ENCODE measurements around the gene AJM1. TPM values are rescaled to one million over a fixed set of nuclear protein-coding genes. Genes with fewer than 3 reads are reported as not detected.

AJM1 gene
- total RNA-seq, 2 donors from 2014 or later, result 3.6 to 10.1 TPM

DNA sequence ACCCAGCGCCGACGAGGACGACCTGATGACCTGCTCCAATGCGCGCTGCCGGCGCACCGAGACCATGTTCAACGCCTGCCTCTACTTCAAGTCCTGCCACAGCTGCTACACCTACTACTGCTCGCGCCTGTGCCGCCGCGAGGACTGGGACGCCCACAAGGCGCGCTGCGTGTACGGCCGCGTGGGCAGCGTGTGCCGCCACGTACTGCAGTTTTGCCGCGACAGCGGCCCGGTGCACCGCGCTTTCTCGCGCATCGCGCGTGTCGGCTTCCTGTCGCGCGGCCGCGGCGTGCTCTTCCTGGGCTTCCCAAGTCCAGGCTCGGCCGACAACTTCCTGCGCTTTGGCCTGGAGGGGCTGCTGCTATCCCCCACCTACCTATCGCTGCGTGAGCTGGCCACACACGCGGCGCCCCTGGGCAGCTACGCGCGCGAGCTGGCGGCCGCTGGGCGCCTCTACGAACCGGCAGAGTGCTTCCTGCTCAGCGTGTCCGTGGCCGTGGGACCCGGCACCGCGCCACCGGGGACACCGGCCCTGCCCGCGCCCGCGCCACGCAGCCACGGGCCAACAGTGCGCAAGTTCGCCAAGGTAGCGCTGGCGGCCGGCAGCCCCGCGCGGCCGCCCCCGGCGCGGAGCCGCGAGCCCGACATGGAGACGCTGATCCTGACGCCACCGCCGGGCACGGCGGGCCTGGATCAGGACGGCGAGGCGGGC lies 4.3 kb downstream of the AJM1 start:
- Histone ChIP-seq H3K4me1 (replicated peaks) (peaks cover 10% of the 10 kb centered on the region), H3K4me3 (peak overlapping the region in 1 of 2 donors; percentile 56), H3K27ac (no peak overlapping the region), H3K27me3 (replicated peaks; ENCODE audit: insufficient read depth) (no peaks in the 10 kb centered on the region), H3K36me3 (no peaks in the 10 kb centered on the region), H3K9me3 (no peaks in the 10 kb centered on the region)
- no peak for TF ChIP-seq POLR2A (IDR thresholded peaks at IDR 0.05)
- no peak for TF ChIP-seq POLR2AphosphoS5 (IDR thresholded peaks at IDR 0.05)
- TF ChIP-seq, protein P1, sequence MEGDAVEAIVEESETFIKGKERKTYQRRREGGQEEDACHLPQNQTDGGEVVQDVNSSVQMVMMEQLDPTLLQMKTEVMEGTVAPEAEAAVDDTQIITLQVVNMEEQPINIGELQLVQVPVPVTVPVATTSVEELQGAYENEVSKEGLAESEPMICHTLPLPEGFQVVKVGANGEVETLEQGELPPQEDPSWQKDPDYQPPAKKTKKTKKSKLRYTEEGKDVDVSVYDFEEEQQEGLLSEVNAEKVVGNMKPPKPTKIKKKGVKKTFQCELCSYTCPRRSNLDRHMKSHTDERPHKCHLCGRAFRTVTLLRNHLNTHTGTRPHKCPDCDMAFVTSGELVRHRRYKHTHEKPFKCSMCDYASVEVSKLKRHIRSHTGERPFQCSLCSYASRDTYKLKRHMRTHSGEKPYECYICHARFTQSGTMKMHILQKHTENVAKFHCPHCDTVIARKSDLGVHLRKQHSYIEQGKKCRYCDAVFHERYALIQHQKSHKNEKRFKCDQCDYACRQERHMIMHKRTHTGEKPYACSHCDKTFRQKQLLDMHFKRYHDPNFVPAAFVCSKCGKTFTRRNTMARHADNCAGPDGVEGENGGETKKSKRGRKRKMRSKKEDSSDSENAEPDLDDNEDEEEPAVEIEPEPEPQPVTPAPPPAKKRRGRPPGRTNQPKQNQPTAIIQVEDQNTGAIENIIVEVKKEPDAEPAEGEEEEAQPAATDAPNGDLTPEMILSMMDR (IDR thresholded peaks at IDR 0.05), result no peak
- WGBS, result 7% methylated on average over 41 of the region's 98 CpGs
- intact Hi-C loops (cut with DNase I), result loop anchor here (5.0 to 10.0 kb wide), 2 partner anchors 54 to 122 kb away; partner anchors contain the start of gene TMEM141
- no peak for DNase-seq (ENCODE audit: low spot score)

DNA sequence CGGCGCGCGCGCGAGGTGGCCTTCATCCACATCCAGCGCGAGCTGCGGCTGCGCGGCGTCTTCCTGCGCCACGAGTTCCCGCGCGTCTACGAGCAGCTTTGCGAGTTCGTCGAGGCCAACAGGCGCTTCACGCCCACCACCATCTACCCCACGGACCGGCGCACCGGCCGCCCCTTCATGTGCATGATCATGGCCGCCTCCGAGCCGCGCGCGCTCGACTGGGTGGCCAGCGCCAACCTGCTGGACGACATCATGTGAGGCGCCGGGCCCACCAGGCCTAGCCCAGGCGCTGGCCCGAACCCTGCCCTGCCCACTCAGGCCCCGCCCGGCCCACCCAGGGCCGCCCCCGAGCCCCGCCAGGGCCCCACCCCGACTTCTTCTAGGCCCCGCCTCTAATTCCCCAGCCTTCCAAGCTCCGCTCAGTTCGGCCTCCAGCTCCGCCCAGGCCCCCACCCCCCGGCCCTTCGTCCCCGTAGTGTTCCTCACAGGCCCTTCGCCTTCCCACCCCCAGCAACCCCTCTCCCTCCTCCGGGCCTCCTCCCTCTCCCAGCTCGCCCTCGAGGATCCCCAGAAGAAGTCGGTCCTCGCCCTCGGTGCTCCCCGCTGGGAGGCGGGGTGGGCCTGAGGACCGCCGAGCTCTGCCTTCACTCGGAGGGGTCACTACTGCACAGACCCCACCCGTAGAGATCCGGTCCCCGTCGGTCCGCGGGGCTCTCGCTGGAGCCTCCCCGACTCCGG lies 5.0 kb downstream of the AJM1 start:
- no peaks in the 10 kb centered on the region for H3K36me3 ChIP-seq
- WGBS, result 3% methylated on average over 63 of the region's 75 CpGs
- no peak for DNase-seq (ENCODE audit: low spot score)
- TF ChIP-seq POLR2A (IDR thresholded peaks at IDR 0.05) (no peak), POLR2AphosphoS5 (IDR thresholded peaks at IDR 0.05) (no peak)
- TF ChIP-seq, protein P1 (IDR thresholded peaks at IDR 0.05), result no peak
- peaks cover 10% of the 10 kb centered on the region for H3K4me1 ChIP-seq (replicated peaks)
- no peaks in the 10 kb centered on the region for H3K27me3 ChIP-seq (replicated peaks; ENCODE audit: insufficient read depth)
- H3K4me3 ChIP-seq, result peak overlapping the region; percentile 50 to 56
- no peaks in the 10 kb centered on the region for H3K9me3 ChIP-seq
- intact Hi-C loops (cut with DNase I), result loop anchor here (5.0 to 10.0 kb wide), 2 partner anchors 55 to 122 kb away; partner anchors contain the start of gene TMEM141
- H3K27ac ChIP-seq, result peak overlapping the region; percentile 84 to 91

DNA sequence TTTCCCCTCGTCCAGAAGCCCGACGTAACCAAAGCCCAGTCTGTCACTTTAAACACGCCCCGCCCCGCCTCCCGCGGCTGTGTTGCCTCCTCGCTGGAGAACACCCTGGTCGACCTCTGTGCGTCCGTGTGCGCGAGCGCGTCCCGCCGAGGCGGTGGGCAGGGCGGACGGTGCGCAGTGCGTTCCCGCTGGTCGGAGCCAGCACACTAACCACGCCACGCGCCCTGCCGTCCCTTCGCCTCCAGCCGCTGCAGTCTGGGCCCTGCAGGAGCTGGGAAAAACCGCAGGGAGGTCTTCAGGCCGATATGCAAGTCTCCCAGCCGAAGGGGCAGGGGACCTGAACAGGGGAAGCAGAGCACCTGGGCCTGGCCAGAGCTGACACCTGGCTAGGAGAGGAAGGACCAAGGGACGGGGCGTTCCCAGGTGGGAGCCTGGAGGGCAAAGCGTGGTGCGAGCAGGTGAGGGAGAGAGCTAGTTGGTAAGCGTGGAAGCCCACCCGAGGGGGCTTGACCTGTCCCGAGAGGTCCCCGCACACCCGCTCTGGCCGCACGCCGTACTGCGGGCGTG lies 5.6 kb downstream of the AJM1 start:
- TF ChIP-seq POLR2A (IDR thresholded peaks at IDR 0.05) (peak; percentile 53), POLR2AphosphoS5 (IDR thresholded peaks at IDR 0.05) (peak; percentile 53)
- TF ChIP-seq, protein P1 (IDR thresholded peaks at IDR 0.05), result no peak
- H3K4me1 ChIP-seq (replicated peaks), result peaks cover 10% of the 10 kb centered on the region

DNA sequence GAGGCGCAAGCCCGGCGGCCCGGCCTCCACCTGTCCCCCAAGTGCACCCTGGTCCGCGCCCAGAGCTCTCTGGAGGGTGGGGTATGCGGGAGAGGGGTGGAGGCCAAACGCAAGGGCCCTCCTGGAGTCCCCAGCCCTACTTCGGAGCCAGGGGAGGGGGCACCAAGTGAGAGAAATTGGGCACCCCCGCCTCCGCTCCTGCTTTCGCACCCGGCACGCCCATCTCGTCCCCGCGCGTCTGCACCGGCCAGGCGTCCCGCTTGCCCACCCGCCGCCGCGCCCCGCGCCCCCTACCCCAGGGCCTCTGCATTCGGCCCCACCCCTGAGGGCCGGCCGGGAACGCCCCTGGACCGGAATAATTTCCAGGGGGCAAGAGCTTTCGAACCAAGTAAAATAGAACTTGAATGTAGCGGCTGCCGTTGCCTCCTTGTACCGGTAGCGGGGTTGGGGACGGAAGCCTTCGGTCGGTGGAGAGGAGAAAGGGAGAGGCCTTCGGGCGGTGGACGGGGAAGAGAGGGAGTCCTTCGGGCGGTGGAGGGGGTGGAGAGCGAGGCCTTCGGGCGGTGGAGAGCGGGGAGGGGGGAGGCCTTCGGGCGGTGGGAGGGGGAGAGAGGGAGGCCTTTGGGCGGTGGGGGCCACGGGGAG lies 6.2 kb downstream of the AJM1 start:
- Histone ChIP-seq H3K27me3 (replicated peaks; ENCODE audit: insufficient read depth) (no peaks in the 10 kb centered on the region), H3K4me3 (peak overlapping the region; percentile 50 to 56), H3K9me3 (no peaks in the 10 kb centered on the region), H3K36me3 (no peaks in the 10 kb centered on the region), H3K27ac (peak overlapping the region; percentile 84 to 91), H3K4me1 (replicated peaks) (peaks cover 7% of the 10 kb centered on the region)
- TF ChIP-seq POLR2AphosphoS5 (IDR thresholded peaks at IDR 0.05), result no peak
- no peak for TF ChIP-seq POLR2A (IDR thresholded peaks at IDR 0.05)
- TF ChIP-seq, protein P1 (IDR thresholded peaks at IDR 0.05), result no peak
- DNase-seq (ENCODE audit: low spot score), result no peak
- intact Hi-C loops (cut with DNase I), result loop anchor here (5.0 to 10.0 kb wide), 2 partner anchors 56 to 124 kb away; partner anchors contain the start of gene TMEM141
- WGBS, result under 1% methylated on average over 53 of the region's 53 CpGs

More for the DNA sequence above, 5.6 kb downstream of the AJM1 start:
- no peaks in the 10 kb centered on the region for H3K27me3 ChIP-seq (replicated peaks; ENCODE audit: insufficient read depth)
- H3K9me3 ChIP-seq, result no peaks in the 10 kb centered on the region
- peak overlapping the region; percentile 50 to 56 for H3K4me3 ChIP-seq
- DNase-seq (ENCODE audit: low spot score), result peak; percentile 64
- intact Hi-C loops (cut with DNase I), result loop anchor here (5.0 to 10.0 kb wide), 2 partner anchors 56 to 123 kb away; partner anchors contain the start of gene TMEM141
- peak overlapping the region; percentile 84 to 91 for H3K27ac ChIP-seq
- WGBS, result under 1% methylated on average over 45 of the region's 48 CpGs
- no peaks in the 10 kb centered on the region for H3K36me3 ChIP-seq

Measured in prostate gland (tissue), 2 donors.